ENCODE data around the gene CFAP65. TPM values are rescaled to one million over a fixed set of nuclear protein-coding genes. Genes with fewer than 3 reads are reported as not detected.

Gene CFAP65
- polyA plus RNA-seq, 3 donors, result not detected

DNA sequence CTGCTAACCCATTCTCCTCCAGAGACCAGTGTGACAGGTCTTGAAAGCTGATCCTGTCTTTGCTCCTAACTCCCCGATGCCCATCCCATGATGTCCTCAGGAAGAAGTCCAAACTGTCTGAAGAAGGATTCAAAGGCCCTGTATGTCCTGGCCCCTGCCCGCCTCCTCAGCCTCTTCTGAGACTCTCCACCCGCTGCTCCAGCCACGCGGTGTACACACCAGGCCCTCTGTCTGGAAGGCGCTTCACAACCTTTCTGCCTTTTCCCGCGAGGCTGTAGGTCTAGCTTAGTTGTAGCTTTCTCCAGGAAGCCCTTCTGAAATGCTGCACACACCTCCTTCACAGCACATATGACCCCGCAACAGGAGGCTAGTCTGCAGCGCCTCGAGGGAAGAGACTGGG lies 24.6 kb downstream of the CFAP65 start:
- TF ChIP-seq, protein P1, sequence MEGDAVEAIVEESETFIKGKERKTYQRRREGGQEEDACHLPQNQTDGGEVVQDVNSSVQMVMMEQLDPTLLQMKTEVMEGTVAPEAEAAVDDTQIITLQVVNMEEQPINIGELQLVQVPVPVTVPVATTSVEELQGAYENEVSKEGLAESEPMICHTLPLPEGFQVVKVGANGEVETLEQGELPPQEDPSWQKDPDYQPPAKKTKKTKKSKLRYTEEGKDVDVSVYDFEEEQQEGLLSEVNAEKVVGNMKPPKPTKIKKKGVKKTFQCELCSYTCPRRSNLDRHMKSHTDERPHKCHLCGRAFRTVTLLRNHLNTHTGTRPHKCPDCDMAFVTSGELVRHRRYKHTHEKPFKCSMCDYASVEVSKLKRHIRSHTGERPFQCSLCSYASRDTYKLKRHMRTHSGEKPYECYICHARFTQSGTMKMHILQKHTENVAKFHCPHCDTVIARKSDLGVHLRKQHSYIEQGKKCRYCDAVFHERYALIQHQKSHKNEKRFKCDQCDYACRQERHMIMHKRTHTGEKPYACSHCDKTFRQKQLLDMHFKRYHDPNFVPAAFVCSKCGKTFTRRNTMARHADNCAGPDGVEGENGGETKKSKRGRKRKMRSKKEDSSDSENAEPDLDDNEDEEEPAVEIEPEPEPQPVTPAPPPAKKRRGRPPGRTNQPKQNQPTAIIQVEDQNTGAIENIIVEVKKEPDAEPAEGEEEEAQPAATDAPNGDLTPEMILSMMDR (IDR thresholded peaks at IDR 0.05), result no peak
- Histone ChIP-seq H3K27me3 (ENCODE audit: control insufficient read depth in 2 of 2, insufficient read depth in 2 of 2, low read length in 2 of 2) (no peaks in the 10 kb centered on the region), H3K79me2 (ENCODE audit: insufficient read depth, low read length) (no peaks in the 10 kb centered on the region), H3K4me3 (replicated peaks in 1 of 3; ENCODE audit: low read depth in 2 of 3, low read length in 3 of 3) (no peak overlapping the region), H2AFZ (ENCODE audit: insufficient read depth, low read depth, low read length, poor library complexity, severe bottlenecking) (no peak overlapping the region), H3K9me3 (replicated peaks in 1 of 2; ENCODE audit: control insufficient read depth in 1 of 2, insufficient read depth in 1 of 2, low read length in 2 of 2) (no peaks in the 10 kb centered on the region), H3K36me3 (replicated peaks in 1 of 2; ENCODE audit: control insufficient read depth in 1 of 2, insufficient read depth in 2 of 2, low read length in 2 of 2) (no peaks in the 10 kb centered on the region), H3K4me1 (ENCODE audit: control insufficient read depth in 1 of 2, insufficient read depth in 2 of 2, low read length in 2 of 2) (peaks cover 11 to 17% of the 10 kb centered on the region in 2 donors), H3K27ac (ENCODE audit: low read depth in 1 of 2, low read length in 2 of 2) (no peak overlapping the region), H3K9ac (ENCODE audit: insufficient read depth, low read length, poor library complexity, severe bottlenecking) (no peak overlapping the region), H3K4me2 (replicated peaks; ENCODE audit: extremely low read depth, low read length, poor library complexity, severe bottlenecking) (no peak overlapping the region), H4K20me1 (ENCODE audit: insufficient read depth, low read length) (no peaks in the 10 kb centered on the region)
- no peak overlapping the region for H3K27ac Mint-ChIP-seq
- no peaks in the 10 kb centered on the region for H3K9me3 Mint-ChIP-seq
- intact Hi-C loops (cut with micrococcal nuclease), result no loop called here
- no peak for DNase-seq
- H3K4me1 Mint-ChIP-seq, result peaks cover 11% of the 10 kb centered on the region
- 95% methylated on average over 5 of the region's 11 CpGs for WGBS (ENCODE audit: insufficient coverage)
- no peak overlapping the region for H3K4me3 Mint-ChIP-seq
- H3K36me3 Mint-ChIP-seq, result no peaks in the 10 kb centered on the region
- H3K27me3 Mint-ChIP-seq (ENCODE audit: low read depth in 3 of 3), result peaks cover 10 to 27% (median 21%) of the 10 kb centered on the region in 3 donors

DNA sequence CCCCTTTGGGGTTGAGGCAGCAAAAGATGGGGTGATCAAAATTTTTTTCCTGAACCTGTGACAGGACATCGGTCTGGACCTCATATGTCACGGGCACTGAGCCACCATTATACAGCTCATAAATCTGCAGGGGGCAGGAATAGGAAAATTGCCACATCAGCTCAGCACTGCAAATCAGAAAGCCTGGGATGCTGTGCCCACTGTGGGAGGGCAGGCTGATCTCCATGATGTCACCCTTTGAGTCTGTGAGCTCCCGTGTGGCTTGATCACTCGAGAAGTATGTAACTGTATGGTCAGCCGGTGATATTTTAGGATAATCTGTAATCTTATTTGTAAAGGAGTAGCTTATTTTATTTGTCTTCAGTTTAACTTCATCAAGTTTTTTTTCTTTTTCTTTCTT lies 30.4 kb downstream of the CFAP65 start:
- Histone ChIP-seq H2AFZ (ENCODE audit: insufficient read depth, low read depth, low read length, poor library complexity, severe bottlenecking) (no peak overlapping the region), H3K4me3 (replicated peaks in 1 of 3; ENCODE audit: low read depth in 2 of 3, low read length in 3 of 3) (no peak overlapping the region), H3K79me2 (ENCODE audit: insufficient read depth, low read length) (no peaks in the 10 kb centered on the region), H3K27ac (ENCODE audit: low read depth in 1 of 2, low read length in 2 of 2) (no peak overlapping the region), H3K4me1 (ENCODE audit: control insufficient read depth in 1 of 2, insufficient read depth in 2 of 2, low read length in 2 of 2) (no peaks in the 10 kb centered on the region), H3K36me3 (replicated peaks in 1 of 2; ENCODE audit: control insufficient read depth in 1 of 2, insufficient read depth in 2 of 2, low read length in 2 of 2) (no peaks in the 10 kb centered on the region), H3K9ac (ENCODE audit: insufficient read depth, low read length, poor library complexity, severe bottlenecking) (no peak overlapping the region), H3K9me3 (replicated peaks in 1 of 2; ENCODE audit: control insufficient read depth in 1 of 2, insufficient read depth in 1 of 2, low read length in 2 of 2) (no peaks in the 10 kb centered on the region), H3K4me2 (replicated peaks; ENCODE audit: extremely low read depth, low read length, poor library complexity, severe bottlenecking) (no peak overlapping the region), H4K20me1 (ENCODE audit: insufficient read depth, low read length) (no peaks in the 10 kb centered on the region), H3K27me3 (ENCODE audit: control insufficient read depth in 2 of 2, insufficient read depth in 2 of 2, low read length in 2 of 2) (peaks cover 0 to 12% of the 10 kb centered on the region in 2 donors)
- Mint-ChIP-seq H3K4me1 (no peaks in the 10 kb centered on the region), H3K36me3 (no peaks in the 10 kb centered on the region), H3K9me3 (peaks cover 0 to 4% (median 1%) of the 10 kb centered on the region in 7 donors), H3K27ac (no peak overlapping the region), H3K4me3 (no peak overlapping the region), H3K27me3 (ENCODE audit: low read depth in 3 of 3) (peaks cover 24 to 55% (median 30%) of the 10 kb centered on the region in 3 donors)
- 90% methylated on average over 2 of the region's 5 CpGs for WGBS (ENCODE audit: insufficient coverage)
- DNase-seq, result no peak
- intact Hi-C loops (cut with micrococcal nuclease), result no loop called here
- TF ChIP-seq, protein P1 (IDR thresholded peaks at IDR 0.05), result no peak
